Heart right ventricle (tissue), 16 donors: ENCODE measurements around the gene ADGRL3. TPM values are rescaled to one million over a fixed set of nuclear protein-coding genes. Genes with fewer than 3 reads are reported as not detected.

Experiments
- ATAC-seq, 8 donors: fragments of 200-7000 bp; cut with Tn5 transposase; one replicate each; pipeline ENCODE4 v1.9.1; 2020; ENCODE audit warnings: mild to moderate bottlenecking in 8 of 8, moderate library complexity in 8 of 8, moderate number of reproducible peaks in 1 of 8
- DNase-seq, 2 donors: peaks; one replicate each; pipeline ENCODE4 v3.0.0-alpha.2; 2020
- H3K27ac ChIP-seq, 10 donors: fragments of 200-600 bp; sonication (generic) in 2 of 10; one replicate each; pipeline versions ENCODE4 v1.5.0 to v1.8.0; 2020 to 2022; ENCODE audit warnings: mild to moderate bottlenecking in 3 of 10
- H3K27me3 ChIP-seq, 7 donors: fragments of 200-600 bp; one replicate each; pipeline ENCODE4 v1.8.0; 2021 to 2022; ENCODE audit warnings: mild to moderate bottlenecking in 2 of 7
- H3K36me3 ChIP-seq, 9 donors: fragments of 200-600 bp; sonication (generic) in 1 of 9; one replicate each; pipeline versions ENCODE4 v1.5.0 to v1.8.0; 2020 to 2022; ENCODE audit warnings: mild to moderate bottlenecking in 2 of 9
- H3K4me1 ChIP-seq, 9 donors: fragments of 200-600 bp; sonication (generic) in 1 of 9; one replicate each; pipeline versions ENCODE4 v1.5.0 to v1.8.0; 2020 to 2022; ENCODE audit warnings: mild to moderate bottlenecking in 4 of 9
- H3K4me3 ChIP-seq, 10 donors: fragments of 200-600 bp; sonication (generic) in 2 of 10; one replicate each; pipeline versions ENCODE4 v1.5.0 to v1.8.0; 2020 to 2022; ENCODE audit warnings: mild to moderate bottlenecking in 7 of 10, moderate library complexity in 2 of 10
- H3K9me3 ChIP-seq, 11 donors: fragments of 200-600 bp in 10 of 11; sonication (generic) in 2 of 11; one replicate each; pipeline versions ENCODE4 v1.5.0 to v1.8.0; 2013 to 2022; ENCODE audit warnings: mild to moderate bottlenecking in 2 of 11, control low read depth in 1 of 11, moderate library complexity in 1 of 11
- CTCF ChIP-seq, 9 donors: fragments of 200-600 bp; sonication (generic) in 2 of 9; IDR thresholded peaks; one replicate each; pipeline versions ENCODE4 v1.5.0 to v1.8.0; 2021 to 2022; ENCODE audit warnings: antibody characterized with exemption in 9 of 9, mild to moderate bottlenecking in 5 of 9, moderate library complexity in 1 of 9
- WGBS, 2 donors: extraction: QIAGEN DNeasy Blood & Tissue Kit; methylation state at CpG; one replicate each; pipeline ENCODE4 v1.1.7; 2013; ENCODE audit warnings: inconsistent platforms in 1 of 2; 5-methylcytosine and 5-hydroxymethylcytosine counted together
- intact Hi-C, 10 donors: fragments of 100-400 bp; cut with DNase I; formaldehyde crosslinking; loops; one replicate each; pipeline versions ENCODE4 v1.11.1 to v1.14.2; 2022
- polyA plus RNA-seq, 2 donors: library from polyadenylated mRNA; stranded (reverse); fragments of 200-250 nt; gene quantifications; one replicate each; pipeline ENCODE4 v1.2.3, GENCODE V29; 2013
- total RNA-seq, 10 donors: library from RNA; stranded (reverse); fragmentation: NEBNext Ultra II Directional in 3 of 10; extraction: Animal tissue kit (Norgen Biotek cat#: 25700) in 3 of 10; gene quantifications; one replicate each; pipeline versions ENCODE4 v1.2.1 to v1.2.4, GENCODE V29; 2021 to 2023
- donor health status: Arrhythmogenic right ventricular cardiomyopathy.
- donor health status: ischemic (EF 13 %, LVEDD 7.1; RV severe dilation, severe dysfunction).
- donor health status: healthy with polysubstance abuse.
- donor health status: DM: no; HTN: yes; CAD: no.
- donor health status: DM: no; HTN: no; CAD: no.
- donor health status: ischemic (EF 25% LVEDD 6.9; RV normal size, moderate dysfunction).
- donor health status: ischemic (EF 25% LVEDD 5.7; RV mildly dilated, moderate dysfunction).
- donor health status: healthy.
- donor health status: DM: yes; HTN: yes; CAD: no.
- donor health status: Ischemic cardiomyopathy.
- donor health status: ischemic (EF 35%, LVEDD 5.7; RV mildly dilated, moderate dysfunction).
- donor health status: nonischemic (EF 11% LVEDD 7.7; RV severe dilation, severe dysfunction).
- donor health status: DM: yes; HTN: yes; CAD: no.
- donor health status: PGD.
- donor health status: ischemic (EF 29% LVEDD 5.4; RV normal size, mild dysfunction).
- donor health status: nonischemic (EF 23%, LVEDD 6.1; RV moderate dilation, normal function).

ADGRL3 gene
- total and polyA plus RNA-seq, 12 donors = 0.36 to 20.9 (median 4.6) TPM

GRCh38 chr4:61889117-61889516 is 689.0 kb downstream of the ADGRL3 start:
- 92 to 95% methylated on average over 1 of the region's 1 CpG for WGBS, 2 donors
- Histone ChIP-seq H3K27me3 (no peaks in the 10 kb centered on the region), H3K4me1 (peaks cover 0 to 2% (median 0%) of the 10 kb centered on the region in 9 donors), H3K4me3 (no peak overlapping the region), H3K36me3 (no peaks in the 10 kb centered on the region), H3K27ac (no peak overlapping the region), H3K9me3 (no peaks in the 10 kb centered on the region)
- intact Hi-C loops = no loop called here
- no peak for TF ChIP-seq CTCF (IDR thresholded peaks at IDR 0.05)
- DNase-seq (no peak), ATAC-seq (no peak)

- intact Hi-C loops = no loop called here
- Histone ChIP-seq H3K4me3 (no peak overlapping the region), H3K4me1 (peaks cover 0 to 2% (median 0%) of the 10 kb centered on the region in 9 donors), H3K36me3 (no peaks in the 10 kb centered on the region), H3K27me3 (no peaks in the 10 kb centered on the region), H3K27ac (no peak overlapping the region), H3K9me3 (no peaks in the 10 kb centered on the region)
- ATAC-seq (no peak), DNase-seq (no peak)
- WGBS, 2 donors = 75 to 80% methylated on average over 3 of the region's 3 CpGs
- TF ChIP-seq CTCF (IDR thresholded peaks at IDR 0.05) = no peak
Observed at GRCh38 chr4:61890321-61890720, 690.2 kb downstream of the ADGRL3 start.

- no peak for ATAC-seq
- no peak for TF ChIP-seq CTCF (IDR thresholded peaks at IDR 0.05)
- intact Hi-C loops = no loop called here
Observed at GRCh38 chr4:61891953-61892352, 691.8 kb downstream of the ADGRL3 start.

GRCh38 chr4:61896634-61897033 is 696.5 kb downstream of the ADGRL3 start:
- Histone ChIP-seq H3K27me3 (no peaks in the 10 kb centered on the region), H3K4me3 (no peak overlapping the region), H3K4me1 (no peaks in the 10 kb centered on the region), H3K9me3 (peaks cover 0 to 7% (median 0%) of the 10 kb centered on the region in 11 donors), H3K36me3 (no peaks in the 10 kb centered on the region), H3K27ac (no peak overlapping the region)
- 77 to 79% methylated on average over 2 of the region's 2 CpGs for WGBS, 2 donors
- TF ChIP-seq CTCF (IDR thresholded peaks at IDR 0.05) = no peak
- DNase-seq (no peak), ATAC-seq (no peak)
- intact Hi-C loops = no loop called here

More at GRCh38 chr4:61891953-61892352, 691.8 kb downstream of the ADGRL3 start:
- Histone ChIP-seq H3K27me3 (no peaks in the 10 kb centered on the region), H3K4me3 (no peak overlapping the region), H3K9me3 (no peaks in the 10 kb centered on the region), H3K27ac (no peak overlapping the region), H3K4me1 (no peaks in the 10 kb centered on the region), H3K36me3 (no peaks in the 10 kb centered on the region)
- DNase-seq = no peak
